B cell (primary cell): Measurements from ENCODE around the gene RFPL1. TPM values are rescaled to one million over a fixed set of nuclear protein-coding genes. Genes with fewer than 3 reads are reported as not detected.

Experiments used
- ATAC-seq: fragments of 200-7000 bp; cut with Tn5 transposase; one replicate; pipeline ENCODE4 v1.10.0; 2021; ENCODE audit warnings: low read depth, mild to moderate bottlenecking, moderate number of reproducible peaks, moderate library complexity
- CTCF ChIA-PET: fragments of 350-600 bp; sonication (Branson Sonifier 250); formaldehyde crosslinking; loops from one replicate; lab custom pipeline; 2021; ENCODE audit warnings: antibody characterized with exemption, inconsistent platforms; lab: Charles Lee
- POLR2A ChIA-PET: fragments of 350-600 bp; sonication (Branson Sonifier 250); formaldehyde crosslinking; loops from one replicate; lab custom pipeline; 2021; ENCODE audit warnings: antibody characterized with exemption; lab: Charles Lee
- DNase-seq: peaks from one replicate; pipeline ENCODE4 v3.0.0; 2013
- H2AFZ ChIP-seq: 2 replicates; pipeline ENCODE4 v1.6.1; 2012; ENCODE audit warnings: mild to moderate bottlenecking, low read depth, low read length; ENCODE audit not compliant: insufficient read depth, poor library complexity, severe bottlenecking
- H3K27ac ChIP-seq, 2 donors: 1 replicate in 1 of 2; 2 replicates in 1 of 2; pipeline ENCODE4 v1.5.1; 2012 to 2013; ENCODE audit warnings: low read length in 2 of 2, mild to moderate bottlenecking in 2 of 2, moderate library complexity in 1 of 2
- H3K27me3 ChIP-seq, 4 experiments: fragments of 200-600 bp in 1 of 4; sonication (generic) in 1 of 4; replicated peaks in 1 of 4; 1 replicate in 2 of 4; 2 replicates in 2 of 4; pipeline versions ENCODE4 v1.6.1 to v1.7.0; 2013 to 2016; ENCODE audit warnings: low read length in 3 of 4, mild to moderate bottlenecking in 2 of 4, mixed read lengths in 1 of 4, moderate library complexity in 1 of 4; ENCODE audit not compliant: insufficient read depth in 4 of 4, control insufficient read depth in 3 of 4; ENCODE audit errors: control extremely low read depth in 1 of 4
- H3K36me3 ChIP-seq, 2 experiments: replicated peaks in 1 of 2; 1 replicate in 1 of 2; 2 replicates in 1 of 2; pipeline versions ENCODE4 v1.6.1 to v1.7.1; 2013; ENCODE audit warnings: low read length in 1 of 2; ENCODE audit not compliant: insufficient read depth in 2 of 2, control insufficient read depth in 1 of 2; ENCODE audit errors: control extremely low read depth in 1 of 2, extremely low read depth in 1 of 2
- H3K4me1 ChIP-seq, 2 donors: fragments of 200-600 bp in 1 of 2; sonication (generic) in 1 of 2; 1 replicate in 1 of 2; 2 replicates in 1 of 2; pipeline versions ENCODE4 v1.5.1 to v1.6.1; 2013 to 2017; ENCODE audit warnings: low read length in 2 of 2; ENCODE audit not compliant: control insufficient read depth in 2 of 2, insufficient read depth in 2 of 2
- H3K4me2 ChIP-seq: replicated peaks from 2 replicates; pipeline ENCODE3; 2012; ENCODE audit warnings: mild to moderate bottlenecking, low read depth, low read length; ENCODE audit not compliant: poor library complexity, severe bottlenecking
- H3K4me3 ChIP-seq, 5 experiments: fragments of 200-600 bp in 1 of 5; sonication (generic) in 1 of 5; 1 replicate in 3 of 5; 2 replicates in 2 of 5; pipeline versions ENCODE4 v1.5.1 to v1.7.0; 2011 to 2016; ENCODE audit warnings: low read length in 4 of 5, mild to moderate bottlenecking in 4 of 5, low read depth in 2 of 5, control low read depth in 1 of 5, moderate library complexity in 1 of 5; ENCODE audit not compliant: insufficient read depth in 1 of 5; ENCODE audit errors: control extremely low read depth in 1 of 5, extremely low read depth in 1 of 5
- H3K79me2 ChIP-seq: fragments of 200-600 bp; sonication (generic); one replicate; pipeline ENCODE4 v1.6.0; 2016; ENCODE audit warnings: low read length; ENCODE audit not compliant: control insufficient read depth, insufficient read depth
- H3K9ac ChIP-seq: fragments of 200-600 bp; sonication (generic); 2 replicates; pipeline ENCODE4 v1.6.1; 2017; ENCODE audit warnings: mild to moderate bottlenecking, low read length, moderate library complexity
- H3K9me3 ChIP-seq, 3 donors: one replicate each; pipeline versions ENCODE4 v1.6.1 to v1.7.1; 2013; ENCODE audit warnings: low read length in 2 of 3; ENCODE audit not compliant: control insufficient read depth in 2 of 3, insufficient read depth in 1 of 3; ENCODE audit errors: control extremely low read depth in 1 of 3
- H4K20me1 ChIP-seq: 2 replicates; pipeline ENCODE4 v1.6.0; 2012; ENCODE audit warnings: mild to moderate bottlenecking, low read length; ENCODE audit not compliant: insufficient read depth, control insufficient read depth, poor library complexity, severe bottlenecking
- H3K27ac Mint-ChIP-seq: one replicate; pipeline ENCODE4 v1.8.0; 2021; ENCODE audit warnings: mixed read lengths
- H3K27me3 Mint-ChIP-seq: one replicate; pipeline ENCODE4 v1.8.0; 2021; ENCODE audit warnings: mixed read lengths
- H3K4me1 Mint-ChIP-seq: one replicate; pipeline ENCODE4 v1.8.0; 2021; ENCODE audit warnings: mixed read lengths
- H3K4me3 Mint-ChIP-seq: one replicate; pipeline ENCODE4 v1.8.0; 2021; ENCODE audit warnings: mixed read lengths
- H3K9me3 Mint-ChIP-seq: one replicate; pipeline ENCODE4 v1.8.0; 2022; ENCODE audit warnings: mixed read lengths; ENCODE audit not compliant: insufficient read depth
- EZH2 ChIP-seq: IDR thresholded peaks from 2 replicates; pipeline ENCODE4 v1.6.1; 2012; ENCODE audit warnings: borderline replicate concordance, low read depth, mild to moderate bottlenecking, moderate library complexity, low read length; ENCODE audit not compliant: insufficient read depth, poor library complexity, severe bottlenecking
- WGBS: methylation state at CpG from one replicate; pipeline ENCODE4 v1.1.5; 2013; ENCODE audit warnings: missing lambda C conversion rate; ENCODE audit not compliant: insufficient coverage; 5-methylcytosine and 5-hydroxymethylcytosine counted together
- intact Hi-C: fragments of 100-400 bp; cut with micrococcal nuclease; formaldehyde crosslinking; loops from one replicate; pipeline ENCODE4 v1.10.0; 2022
- polyA plus RNA-seq: library from polyadenylated mRNA; depleted of rRNA; stranded (reverse); fragments of >200 nt; gene quantifications from 2 replicates; pipeline ENCODE4 v1.2.3, GENCODE V29; 2012
- total RNA-seq, 2 donors: library from RNA; stranded (reverse); fragments of 120-200 nt in 1 of 2; gene quantifications; 1 replicate in 1 of 2; 2 replicates in 1 of 2; pipeline versions ENCODE4 v1.2.3 to v1.2.4, GENCODE V29; 2013 to 2022
- TF ChIP-seq, protein P1 (sequence below): fragments of 200-600 bp; IDR thresholded peaks from one replicate; pipeline ENCODE4 v1.8.0; 2022; ENCODE audit warnings: antibody characterized with exemption, mild to moderate bottlenecking

The RFPL1 gene
- total and polyA plus RNA-seq, 2 donors (not counting 1 experiment from before 2014, with no cell fraction given) = not detected

DNA sequence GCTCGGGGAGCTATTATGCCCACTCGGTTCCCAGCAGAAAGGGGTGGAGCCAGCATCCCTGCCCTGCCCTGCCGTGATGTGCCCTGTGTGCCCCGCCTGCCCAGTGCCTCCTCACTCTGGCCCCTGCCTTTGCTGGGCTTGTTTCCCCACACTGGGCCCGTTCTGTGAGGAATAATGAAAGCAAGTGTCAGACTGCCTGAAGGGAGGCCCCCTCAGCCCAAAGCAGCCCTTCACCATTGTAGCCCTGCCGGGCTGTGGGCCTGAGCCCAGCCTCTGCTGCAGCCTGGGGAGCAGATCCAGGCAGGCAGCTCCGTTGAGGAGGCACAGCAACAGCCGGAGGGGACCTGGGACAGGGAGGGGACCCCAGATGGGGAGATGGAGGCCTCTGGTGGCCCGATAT is 21.4 kb downstream of the RFPL1 start:
- no peaks in the 10 kb centered on the region for H3K9me3 ChIP-seq
- H3K4me1 ChIP-seq = peaks cover 0 to 3% of the 10 kb centered on the region in 2 donors
- no peak overlapping the region for H3K9ac ChIP-seq
- POLR2A ChIA-PET = no interaction called here
- H3K4me2 ChIP-seq = no peak overlapping the region
- Mint-ChIP-seq H3K4me3 (no peak overlapping the region), H3K27me3 (no peaks in the 10 kb centered on the region), H3K4me1 (peaks cover 1% of the 10 kb centered on the region), H3K9me3 (no peaks in the 10 kb centered on the region), H3K27ac (no peak overlapping the region)
- WGBS = 89% methylated on average over 8 of the region's 9 CpGs
- no peaks in the 10 kb centered on the region for H3K79me2 ChIP-seq
- TF ChIP-seq, protein P1, sequence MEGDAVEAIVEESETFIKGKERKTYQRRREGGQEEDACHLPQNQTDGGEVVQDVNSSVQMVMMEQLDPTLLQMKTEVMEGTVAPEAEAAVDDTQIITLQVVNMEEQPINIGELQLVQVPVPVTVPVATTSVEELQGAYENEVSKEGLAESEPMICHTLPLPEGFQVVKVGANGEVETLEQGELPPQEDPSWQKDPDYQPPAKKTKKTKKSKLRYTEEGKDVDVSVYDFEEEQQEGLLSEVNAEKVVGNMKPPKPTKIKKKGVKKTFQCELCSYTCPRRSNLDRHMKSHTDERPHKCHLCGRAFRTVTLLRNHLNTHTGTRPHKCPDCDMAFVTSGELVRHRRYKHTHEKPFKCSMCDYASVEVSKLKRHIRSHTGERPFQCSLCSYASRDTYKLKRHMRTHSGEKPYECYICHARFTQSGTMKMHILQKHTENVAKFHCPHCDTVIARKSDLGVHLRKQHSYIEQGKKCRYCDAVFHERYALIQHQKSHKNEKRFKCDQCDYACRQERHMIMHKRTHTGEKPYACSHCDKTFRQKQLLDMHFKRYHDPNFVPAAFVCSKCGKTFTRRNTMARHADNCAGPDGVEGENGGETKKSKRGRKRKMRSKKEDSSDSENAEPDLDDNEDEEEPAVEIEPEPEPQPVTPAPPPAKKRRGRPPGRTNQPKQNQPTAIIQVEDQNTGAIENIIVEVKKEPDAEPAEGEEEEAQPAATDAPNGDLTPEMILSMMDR = no peak
- no peak for TF ChIP-seq EZH2
- DNase-seq = no peak
- no peak overlapping the region for H2AFZ ChIP-seq
- H4K20me1 ChIP-seq = no peaks in the 10 kb centered on the region
- H3K27me3 ChIP-seq = no peaks in the 10 kb centered on the region
- intact Hi-C loops = no loop called here
- no peaks in the 10 kb centered on the region for H3K36me3 ChIP-seq
- CTCF ChIA-PET = no interaction called here
- no peak for ATAC-seq
- no peak overlapping the region for H3K27ac ChIP-seq
- no peak overlapping the region for H3K4me3 ChIP-seq

DNA sequence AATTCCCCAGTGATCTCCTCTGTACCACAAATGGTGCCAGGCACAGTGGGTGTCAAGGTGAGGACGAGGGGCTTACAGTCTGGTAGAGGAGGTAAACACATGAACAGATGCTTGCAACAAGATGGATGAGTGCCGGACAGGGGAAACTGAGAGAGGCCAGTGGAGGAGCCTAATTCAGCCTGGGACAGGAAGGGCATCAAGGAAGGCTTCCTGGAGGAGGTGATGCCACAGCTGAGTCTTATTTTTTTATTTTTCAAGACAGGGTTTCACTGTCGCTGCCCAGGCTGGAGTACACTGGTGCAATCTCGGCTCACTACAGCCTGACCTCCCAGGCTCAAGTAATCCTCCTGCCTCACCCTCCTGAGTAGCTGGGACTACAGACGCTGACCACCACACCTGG is 22.9 kb downstream of the RFPL1 start:
- no peak for ATAC-seq
- H3K9ac ChIP-seq = no peak overlapping the region
- H3K36me3 ChIP-seq = no peaks in the 10 kb centered on the region
- no peak overlapping the region for H3K4me2 ChIP-seq
- peaks cover 0 to 3% of the 10 kb centered on the region in 2 donors for H3K4me1 ChIP-seq
- no peak overlapping the region for H3K4me3 Mint-ChIP-seq
- POLR2A ChIA-PET = no interaction called here
- no peaks in the 10 kb centered on the region for H3K9me3 Mint-ChIP-seq
- no peak overlapping the region for H3K4me3 ChIP-seq
- peak overlapping the region; percentile 47 for H3K27ac Mint-ChIP-seq
- no peak overlapping the region for H3K27ac ChIP-seq
- intact Hi-C loops = no loop called here
- TF ChIP-seq EZH2 = no peak
- TF ChIP-seq, protein P1 = no peak
- H3K27me3 ChIP-seq = no peaks in the 10 kb centered on the region
- H2AFZ ChIP-seq = no peak overlapping the region
- CTCF ChIA-PET = interaction anchor here (0.6 to 0.9 kb wide), 3 partner anchors 8 to 84 kb away, joined by 3 to 4 read pairs (median 3); no protein-coding TSS in a partner anchor
- H3K9me3 ChIP-seq = no peaks in the 10 kb centered on the region
- no peaks in the 10 kb centered on the region for H3K79me2 ChIP-seq
- DNase-seq = no peak
- 93% methylated on average over 3 of the region's 5 CpGs for WGBS
- no peaks in the 10 kb centered on the region for H4K20me1 ChIP-seq
- H3K4me1 Mint-ChIP-seq = peaks cover 1% of the 10 kb centered on the region
- H3K27me3 Mint-ChIP-seq = no peaks in the 10 kb centered on the region
